NCI-H748 (cell line): ENCODE data around the gene PGM5.

Source experiments
- DNase-seq: peaks from one replicate; lab custom pipeline; 2025; ENCODE audit not compliant: unreplicated experiment; lab: John Stamatoyannopoulos, UW

The PGM5 gene

GRCh38 chr9:68493958-68494577 lies 137.7 kb downstream of the PGM5 start:
- DNase-seq = no peak

DNA sequence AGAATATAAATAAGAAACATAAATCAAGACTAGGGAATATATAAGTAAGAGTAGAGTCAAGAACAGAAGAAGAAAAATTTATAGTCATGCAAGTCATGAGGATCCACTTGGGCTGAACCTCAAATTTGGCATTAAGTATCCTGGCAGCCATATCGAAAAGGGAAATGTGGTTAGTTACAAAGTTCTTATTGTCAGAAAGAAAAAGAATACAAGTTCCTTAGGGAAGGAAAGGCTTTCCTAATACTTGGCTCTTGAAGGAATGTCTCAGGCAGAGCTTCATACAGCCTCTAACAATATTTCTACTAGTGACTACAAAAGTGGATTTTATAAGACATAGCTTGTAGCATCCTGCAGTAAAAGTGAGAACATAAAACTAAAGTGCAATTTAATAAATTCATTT lies 138.8 kb downstream of the PGM5 start:
- no peak for DNase-seq

- DNase-seq = no peak
Observed at GRCh38 chr9:68496356-68496755, 139.9 kb downstream of the PGM5 start.

DNA sequence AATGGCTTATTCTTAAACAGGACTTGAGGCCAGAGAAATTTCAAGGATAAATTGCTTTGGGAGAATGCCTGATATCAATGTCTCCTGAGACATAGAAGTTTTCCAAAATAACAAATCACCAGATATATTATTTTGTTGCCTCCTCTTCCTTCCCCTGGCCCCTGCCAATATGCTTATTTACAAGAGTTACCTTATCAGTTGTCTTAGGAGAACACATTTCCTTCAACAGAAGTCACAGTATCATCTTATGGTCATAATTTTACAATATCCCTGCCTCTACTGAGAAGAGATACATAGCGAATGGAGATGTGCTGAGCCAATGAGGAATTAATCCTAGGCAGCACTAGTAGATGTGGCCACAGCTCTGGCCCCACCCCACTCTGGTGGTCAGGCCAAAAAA lies 141.2 kb downstream of the PGM5 start:
- no peak for DNase-seq

DNA sequence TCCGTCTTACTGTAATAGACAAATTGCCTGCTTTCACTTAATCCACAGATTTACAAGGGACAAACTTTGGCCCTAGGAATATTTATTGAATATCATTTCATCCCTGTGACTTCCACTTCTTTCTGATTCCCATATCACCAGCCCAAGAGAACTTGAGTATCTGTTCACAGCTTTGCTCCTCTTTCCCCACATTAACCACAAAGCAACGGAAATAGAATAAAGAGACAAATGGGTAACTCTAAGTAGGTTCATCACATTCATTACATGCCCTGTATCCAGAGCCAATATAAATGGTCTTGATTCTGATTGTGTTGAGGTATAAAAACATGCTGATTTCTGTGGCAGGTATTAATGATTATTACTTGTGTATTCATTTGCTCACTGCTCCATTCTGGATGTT lies 142.4 kb downstream of the PGM5 start:
- no peak for DNase-seq

- no peak for DNase-seq
Observed at GRCh38 chr9:68500457-68501381, 144.3 kb downstream of the PGM5 start.

DNA sequence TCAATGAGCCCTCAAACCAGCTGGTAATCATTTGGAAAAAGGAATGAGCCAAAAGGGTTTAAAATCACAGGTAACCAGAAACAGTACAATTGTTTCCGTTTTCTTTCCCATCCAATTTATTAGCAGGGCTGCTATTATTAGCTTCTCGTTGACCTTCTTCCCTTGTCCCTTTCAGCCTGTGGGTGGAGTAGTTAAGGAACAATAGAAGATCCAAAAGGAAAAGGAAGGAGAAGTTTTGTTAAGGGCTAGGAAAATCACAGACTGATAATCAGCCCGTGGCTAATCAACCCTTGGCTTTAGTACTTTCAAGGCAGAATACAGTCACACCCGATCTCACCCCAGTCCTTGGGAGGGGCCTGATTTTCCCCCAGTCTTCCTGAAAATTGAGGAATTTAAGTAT lies 145.9 kb downstream of the PGM5 start:
- DNase-seq = no peak

- DNase-seq = no peak
Observed at GRCh38 chr9:68505681-68506409, 149.4 kb downstream of the PGM5 start.

GRCh38 chr9:68506551-68506950 lies 150.1 kb downstream of the PGM5 start:
- DNase-seq = no peak

- DNase-seq = no peak
Observed at GRCh38 chr9:68507130-68507805, 150.9 kb downstream of the PGM5 start.

- DNase-seq = no peak
Observed at GRCh38 chr9:68507806-68508145, 151.4 kb downstream of the PGM5 start.

- DNase-seq = no peak
Observed at GRCh38 chr9:68508547-68508946, 152.1 kb downstream of the PGM5 start.

GRCh38 chr9:68509689-68510088 lies 153.3 kb downstream of the PGM5 start:
- DNase-seq = no peak

DNA sequence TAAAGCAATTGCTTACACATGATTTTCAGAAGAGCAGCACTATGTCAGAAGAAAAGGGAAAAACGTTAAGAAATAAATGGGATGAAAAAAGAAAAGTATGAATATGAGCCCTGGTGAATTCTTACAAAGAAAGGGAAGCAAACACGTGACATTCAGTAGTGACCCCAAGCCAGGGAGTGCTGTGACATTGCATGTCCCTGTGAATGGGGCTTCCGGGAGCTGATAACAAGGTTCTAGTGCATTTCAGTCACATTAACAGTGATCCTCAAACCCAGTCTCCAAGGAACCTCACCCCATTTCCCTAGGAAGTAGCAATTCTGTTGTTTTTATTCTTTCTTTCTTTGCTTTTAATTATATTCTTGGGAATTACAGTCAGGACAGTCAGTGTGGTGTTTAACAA lies 157.0 kb downstream of the PGM5 start:
- DNase-seq = no peak

GRCh38 chr9:68513981-68514380 lies 157.6 kb downstream of the PGM5 start:
- no peak for DNase-seq

DNA sequence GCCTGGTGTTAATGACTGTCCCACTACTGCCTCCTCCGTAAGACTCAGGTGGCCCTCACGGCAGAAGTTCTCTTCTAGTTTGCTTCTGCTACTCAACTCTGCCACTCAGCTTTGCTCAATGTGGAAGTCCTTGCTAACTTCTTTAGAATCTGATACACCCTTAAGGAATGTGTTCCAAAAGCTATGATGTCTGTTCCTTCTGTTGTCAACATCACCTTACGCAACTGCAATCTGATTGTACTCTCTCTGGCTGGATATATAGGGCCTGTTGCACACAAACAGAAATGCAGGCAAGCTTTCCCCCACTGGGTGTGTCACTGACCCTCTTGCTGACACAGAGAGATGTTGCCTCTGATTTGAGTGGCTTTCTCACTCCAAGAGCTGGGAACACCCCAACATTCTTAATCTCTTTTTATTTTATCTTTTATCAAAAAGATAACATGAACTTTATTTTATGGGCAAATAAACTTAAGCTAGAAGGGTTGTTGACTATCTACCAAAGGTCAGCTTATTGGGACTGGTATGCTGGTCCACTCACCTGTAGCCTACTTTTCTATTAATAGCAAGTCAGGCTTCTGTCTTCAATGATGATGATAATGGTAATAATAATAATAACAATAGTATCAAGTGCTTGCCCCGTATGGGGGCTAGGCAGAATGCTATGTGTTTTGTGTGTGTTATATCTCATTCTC lies 159.1 kb downstream of the PGM5 start:
- no peak for DNase-seq

- DNase-seq = no peak
Observed at GRCh38 chr9:68522131-68522530, 165.7 kb downstream of the PGM5 start.

- DNase-seq = no peak
Observed at GRCh38 chr9:68522954-68523353, 166.5 kb downstream of the PGM5 start.

GRCh38 chr9:68523367-68523936 lies 167.0 kb downstream of the PGM5 start:
- DNase-seq = peak; percentile 44

GRCh38 chr9:68530618-68531017 lies 174.2 kb downstream of the PGM5 start:
- DNase-seq = peak; percentile 55
